CD4-positive, alpha-beta T cell treated with Interleukin-15 for 1 hour (primary cell): ENCODE results near the gene DNM2.
"Not testable (repeated sequence)": the region's sequence is repeated elsewhere in the genome, so short reads cannot be mapped to it uniquely, and the experiment has no call there.

ENCODE experiments used
- DNase-seq: peaks from one replicate; pipeline ENCODE4 v3.0.0-alpha.2; 2020

Gene DNM2

DNA sequence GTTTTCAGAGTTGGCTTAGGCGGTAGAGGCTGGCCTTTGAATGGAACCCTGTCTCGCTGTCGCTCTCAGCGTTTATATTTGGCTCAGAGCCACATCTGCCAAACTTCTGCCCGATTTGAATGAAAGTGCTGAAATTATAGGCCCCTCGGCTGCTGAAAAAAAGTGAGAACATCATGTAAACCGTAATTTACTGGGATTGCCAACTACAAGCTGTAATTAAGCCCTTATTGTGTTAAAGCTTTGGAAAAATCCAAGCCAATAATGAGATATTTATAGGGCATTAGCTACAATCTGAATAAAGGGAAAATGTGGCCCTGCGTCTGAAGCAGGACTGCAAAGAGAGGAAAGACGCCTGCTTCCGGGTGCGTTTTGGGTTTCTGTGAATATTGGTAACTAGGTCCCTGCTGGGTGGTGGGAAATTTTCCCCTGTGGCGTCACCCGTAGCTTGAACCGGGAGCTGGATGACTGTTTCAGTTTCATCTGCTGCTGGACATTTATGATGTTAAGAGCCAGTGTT, 9.9 kb downstream of the DNM2 start:
- no peak for DNase-seq

DNA sequence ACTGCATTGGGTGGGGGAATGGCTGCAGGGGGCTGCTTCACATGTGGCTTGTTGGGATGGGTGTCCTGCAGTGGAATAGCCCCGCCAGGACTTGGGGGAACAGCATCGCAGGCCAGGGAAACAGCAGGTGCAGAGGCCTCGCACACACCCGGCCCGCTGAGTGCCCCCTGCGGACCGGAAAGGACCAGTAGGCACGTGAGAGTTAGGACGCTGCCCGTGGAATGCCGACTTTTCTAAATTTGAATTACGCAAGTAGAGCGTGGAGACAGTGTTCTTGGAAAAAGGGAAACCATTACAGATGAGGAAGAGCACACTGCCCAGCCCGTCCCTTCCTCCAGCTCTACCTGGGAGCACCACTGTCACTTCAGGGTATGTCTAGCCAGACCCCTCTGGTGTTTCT, 11.5 kb downstream of the DNM2 start:
- no peak for DNase-seq

DNA sequence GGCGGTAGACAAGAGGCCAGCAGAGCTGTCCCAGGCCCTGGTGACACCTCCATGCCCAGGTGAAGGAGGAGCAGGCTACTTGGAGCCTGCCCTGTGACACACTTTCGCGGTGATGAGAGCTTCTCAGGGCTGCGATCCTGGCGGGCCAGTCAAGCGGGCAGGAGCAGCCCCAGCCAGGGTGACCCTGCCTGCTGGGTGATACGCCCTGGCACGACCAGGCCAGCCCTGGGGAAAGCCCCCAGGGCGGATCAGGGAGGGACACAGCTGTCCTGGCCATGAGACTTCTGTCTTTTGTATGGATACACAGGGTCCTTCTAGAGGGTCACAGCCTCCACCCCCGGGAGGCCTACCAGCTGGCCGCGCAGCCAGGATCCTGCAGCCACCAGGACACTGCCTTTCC, 13.1 kb downstream of the DNM2 start:
- no peak for DNase-seq

DNA sequence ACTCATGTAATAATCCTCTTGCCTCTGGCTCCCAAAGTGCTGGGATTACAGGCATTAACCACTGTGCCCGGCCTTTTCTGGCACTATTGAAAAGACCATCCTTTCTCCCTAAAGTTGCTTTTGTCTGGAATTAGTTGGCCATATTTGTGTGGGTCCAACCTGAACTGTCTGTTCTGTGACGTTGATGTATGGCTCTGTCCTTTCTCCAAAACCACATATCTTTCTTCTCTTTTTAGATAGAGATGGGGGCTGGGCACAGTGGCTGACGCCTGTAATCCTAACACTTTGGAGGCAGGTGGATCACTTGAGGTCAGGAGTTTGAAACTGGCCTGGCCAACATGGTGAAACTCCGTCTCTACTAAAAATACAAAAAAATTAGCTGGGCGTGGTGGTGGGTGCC, 17.9 kb downstream of the DNM2 start:
- DNase-seq = no peak

DNA sequence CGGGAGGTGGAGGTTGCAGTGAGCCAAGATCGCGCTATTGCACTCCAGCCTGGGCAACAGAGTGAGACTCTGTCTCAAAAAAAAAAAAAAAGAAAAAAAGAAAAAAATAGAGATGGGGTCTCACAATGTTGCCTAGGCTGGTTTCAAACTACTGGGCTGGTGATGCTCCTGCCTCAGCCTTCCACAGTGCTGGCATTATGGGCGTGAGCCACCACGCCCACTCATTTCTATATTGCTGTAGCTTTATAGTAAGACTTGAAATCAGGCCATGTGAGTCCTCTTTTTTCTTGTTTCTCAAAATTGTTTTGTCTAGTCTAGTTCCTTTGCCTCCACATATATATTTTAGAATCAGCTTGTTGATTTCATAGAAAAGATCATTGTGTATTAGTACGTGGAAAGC, 18.3 kb downstream of the DNM2 start:
- DNase-seq = no peak

DNA sequence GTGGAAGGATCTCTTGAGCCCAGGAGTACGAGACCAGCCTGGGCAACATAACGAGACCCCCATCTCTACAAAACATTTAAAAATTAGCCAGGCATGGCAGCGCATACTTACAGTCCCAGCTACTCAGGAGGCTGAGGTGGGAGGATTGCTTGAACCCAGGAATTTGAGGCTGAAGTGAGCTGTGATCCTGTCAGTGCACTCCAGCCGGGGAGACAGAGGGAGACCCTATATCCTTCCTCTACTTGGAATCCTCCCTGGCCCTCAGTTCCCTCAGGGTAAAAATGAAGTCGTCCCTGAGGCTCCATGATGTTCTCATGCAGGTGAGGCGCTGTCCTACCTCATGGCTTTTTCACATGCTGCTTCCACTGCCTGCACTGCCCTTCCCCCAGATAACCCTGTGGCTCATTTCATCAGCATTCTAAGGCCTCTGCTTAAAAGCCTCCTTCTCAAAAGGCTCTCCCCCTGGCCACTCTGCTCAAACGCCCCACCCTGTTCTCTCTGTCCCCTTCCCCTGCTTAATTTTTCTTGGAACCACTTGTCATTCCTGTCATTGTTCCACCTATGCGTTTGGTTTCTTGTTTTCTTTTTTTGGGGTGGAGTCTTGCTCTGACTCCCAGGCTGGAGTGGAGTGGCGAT, 19.2 kb downstream of the DNM2 start:
- DNase-seq = no peak

DNA sequence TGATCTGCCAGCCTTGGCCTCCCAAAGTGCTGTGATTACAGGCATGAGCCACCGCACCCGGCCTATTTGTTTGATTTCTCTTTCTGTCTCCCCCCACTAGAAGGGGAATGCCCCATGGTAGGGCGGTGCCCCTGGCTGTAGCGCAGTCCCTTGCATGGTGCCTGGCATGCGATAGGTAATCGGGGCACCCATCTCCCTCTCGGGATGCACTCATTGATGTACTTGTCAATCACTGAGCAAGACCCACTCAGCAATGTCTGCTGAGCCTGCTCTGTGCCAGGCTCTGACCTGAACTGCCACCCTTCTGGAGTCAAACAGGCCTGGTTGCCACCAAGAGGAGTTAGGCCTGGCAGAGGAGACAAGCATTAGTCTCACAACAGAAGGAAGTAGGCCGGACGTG, 19.8 kb downstream of the DNM2 start:
- no peak for DNase-seq

DNA sequence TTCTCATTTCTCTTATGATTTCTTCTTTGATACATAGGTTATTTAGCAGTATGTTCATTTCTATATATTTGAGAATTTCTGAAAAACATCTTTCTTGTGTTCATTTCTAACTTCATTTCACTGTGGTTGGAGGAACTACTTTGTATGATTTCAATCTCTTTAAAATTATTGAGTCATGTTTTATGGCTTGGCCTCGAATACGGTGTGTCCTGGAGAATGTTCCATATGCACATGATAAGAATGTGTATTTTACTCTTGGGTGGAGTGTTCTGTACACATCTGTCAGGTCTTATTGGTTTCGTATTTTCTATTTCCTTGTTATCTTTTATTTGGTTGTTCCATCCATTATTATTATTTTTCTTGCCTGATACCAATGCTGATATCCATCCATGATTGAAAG, 22.9 kb downstream of the DNM2 start:
- no peak for DNase-seq

DNA sequence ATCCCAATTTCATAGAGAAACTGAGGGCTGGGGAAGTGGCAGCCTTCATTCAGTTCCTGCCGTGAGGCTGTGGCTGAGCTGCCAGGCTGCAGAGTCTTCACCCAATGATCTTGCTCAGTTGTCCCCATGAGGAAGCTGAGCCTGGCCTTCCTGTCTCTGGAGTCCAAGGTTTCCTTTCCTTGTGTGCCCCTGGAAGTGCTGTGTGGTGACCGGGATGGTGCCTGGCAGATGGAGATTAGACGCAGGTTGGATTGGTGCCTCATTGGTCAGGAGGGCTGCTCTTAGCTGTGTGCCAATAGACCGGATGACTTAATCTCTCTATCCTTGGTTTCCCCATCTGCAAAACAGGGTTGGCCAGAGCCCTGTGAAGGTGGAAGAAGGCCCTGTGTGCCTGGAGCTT, 24.6 kb downstream of the DNM2 start:
- no peak for DNase-seq

DNA sequence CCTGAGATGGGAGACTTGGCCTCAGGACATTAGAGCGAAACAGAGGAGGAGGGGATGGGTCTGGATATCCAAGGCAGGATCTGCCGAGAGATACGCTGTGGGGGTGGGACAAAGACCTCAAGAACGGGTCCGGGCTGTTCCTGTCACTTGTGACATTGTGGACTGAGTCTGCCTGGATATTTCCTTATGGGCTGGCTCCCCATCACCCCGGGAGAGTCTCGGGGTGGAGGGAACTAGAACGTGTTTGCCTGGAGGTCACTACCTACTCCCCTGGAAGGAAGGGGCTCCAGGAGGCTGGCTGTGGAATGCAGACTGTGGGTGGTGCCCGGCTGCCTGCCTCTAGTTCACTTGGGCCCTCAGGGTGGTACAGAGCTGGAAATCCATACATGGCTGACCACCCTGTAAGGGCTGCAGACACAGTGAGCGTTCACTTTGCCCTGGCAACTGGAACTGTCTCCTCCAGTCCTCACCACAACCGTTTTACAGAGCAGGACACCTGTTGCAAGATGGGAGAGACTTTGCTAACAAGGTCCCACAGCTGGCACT, 26.4 kb downstream of the DNM2 start:
- no peak for DNase-seq

DNA sequence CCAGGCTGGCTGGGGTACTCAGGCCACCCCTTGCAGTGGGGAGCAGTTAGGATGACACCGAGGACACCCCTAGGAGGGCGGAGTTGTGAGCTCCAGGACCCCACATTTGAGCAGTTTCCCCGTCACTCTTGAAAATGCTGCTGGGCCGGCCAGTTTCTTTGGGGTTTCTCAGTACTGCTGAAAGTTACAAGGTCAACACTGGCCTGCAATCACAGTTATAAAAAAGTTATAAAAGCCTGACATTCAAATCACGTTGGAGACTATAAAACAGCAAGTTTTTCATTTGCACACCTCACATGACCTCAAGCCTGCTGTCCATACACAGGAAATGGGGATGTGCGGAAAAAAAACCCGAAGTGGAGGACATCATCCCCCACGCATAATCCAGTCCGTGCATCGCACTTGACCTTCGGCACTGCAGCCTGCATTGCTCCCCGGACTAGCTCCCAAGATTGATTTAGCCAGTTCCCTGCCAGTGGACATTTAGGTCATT, 27.0 kb downstream of the DNM2 start:
- DNase-seq = no peak

DNA sequence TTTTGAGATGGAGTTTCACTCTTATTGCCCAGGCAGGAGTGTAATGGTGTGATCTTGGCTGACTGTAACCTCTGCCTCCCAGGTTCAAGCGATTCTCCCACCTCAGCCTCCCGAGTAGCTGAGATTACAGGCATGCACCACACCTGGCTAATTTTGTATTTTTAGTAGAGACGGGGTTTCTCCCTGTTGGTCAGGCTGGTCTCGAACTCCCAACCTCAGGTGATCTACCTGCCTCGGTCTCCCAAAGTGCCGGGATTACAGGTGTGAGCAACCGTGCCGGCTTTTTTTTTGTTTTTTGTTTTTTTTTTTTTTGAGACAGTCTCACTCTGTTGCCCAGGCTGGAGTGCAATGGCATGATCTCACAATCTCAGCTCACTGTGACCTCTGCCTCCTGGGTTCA, 28.6 kb downstream of the DNM2 start:
- not testable (repeated sequence) for DNase-seq

DNA sequence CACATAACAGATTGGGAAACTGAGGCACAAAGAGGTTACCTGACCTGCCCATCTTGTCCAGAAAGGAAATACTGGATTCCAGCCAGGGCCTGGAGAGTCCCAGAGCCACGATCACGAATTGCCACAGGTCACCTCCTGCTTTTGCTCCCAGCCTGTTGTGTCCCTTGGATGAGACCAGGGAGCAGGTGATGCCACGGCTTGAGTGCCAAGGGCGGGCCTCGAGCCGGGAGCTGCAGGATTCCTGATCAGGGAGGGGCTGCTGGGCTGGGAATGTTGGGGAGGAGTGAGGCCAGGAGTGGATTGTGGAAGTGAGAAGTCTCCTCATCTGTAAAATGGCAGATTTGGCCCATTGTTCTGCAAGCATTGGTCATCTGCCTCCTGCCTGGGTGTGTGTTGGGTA, 29.4 kb downstream of the DNM2 start:
- DNase-seq = no peak

DNA sequence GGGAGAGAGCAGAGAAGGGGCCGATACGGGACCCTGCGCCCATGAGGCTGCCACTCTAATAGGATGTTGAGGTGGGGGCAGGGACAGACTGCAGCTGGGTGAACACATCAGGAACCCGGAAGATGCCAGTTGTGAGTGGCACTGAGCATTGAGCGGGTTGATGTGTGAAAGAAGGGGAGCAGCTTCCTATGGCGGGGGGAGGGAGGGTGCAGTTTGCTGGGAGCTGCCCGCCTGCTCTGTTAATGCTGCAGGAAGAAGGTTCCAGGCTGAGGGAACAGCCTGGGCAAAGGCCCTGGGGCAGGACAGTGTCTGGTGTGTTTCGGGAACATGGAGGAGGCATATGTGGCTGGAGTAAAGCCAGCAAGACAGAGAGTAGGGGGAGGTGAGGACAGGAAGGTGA, 29.8 kb downstream of the DNM2 start:
- no peak for DNase-seq

DNA sequence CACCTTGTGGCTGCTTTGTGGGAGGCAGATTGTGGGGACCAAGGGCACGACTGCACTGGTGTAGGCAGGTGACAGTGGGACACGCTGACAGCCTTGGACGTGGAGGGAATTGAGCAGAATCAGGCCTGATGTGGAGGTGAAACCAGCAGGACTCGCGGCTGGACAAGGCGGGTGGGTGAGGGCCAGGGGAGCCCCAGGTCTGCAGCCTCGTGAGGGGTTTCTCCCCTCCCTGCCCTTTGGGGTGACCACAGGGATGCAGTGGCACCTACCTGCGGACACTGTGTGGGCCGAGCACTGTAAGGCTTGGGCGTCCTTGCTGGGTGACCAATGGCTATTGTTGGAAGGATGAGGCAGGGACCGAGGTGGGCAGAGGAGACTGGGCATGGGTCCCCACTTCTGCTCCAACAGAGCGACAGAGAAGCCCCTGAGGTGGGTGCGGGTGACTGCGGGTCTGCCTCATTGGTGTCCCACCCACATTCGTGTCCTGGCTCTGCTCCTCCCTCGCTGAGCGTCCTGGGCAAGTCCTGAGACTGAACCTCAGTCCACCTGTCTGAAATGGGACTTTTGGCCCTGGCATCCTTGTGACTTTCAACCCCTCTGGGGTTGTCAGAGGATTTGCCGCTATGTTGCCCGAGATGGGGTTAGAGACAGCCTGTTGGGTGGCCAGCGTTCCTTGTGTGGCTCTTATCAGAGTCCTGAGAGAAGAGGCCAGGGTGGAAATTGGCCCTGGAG, 30.5 kb downstream of the DNM2 start:
- no peak for DNase-seq

DNA sequence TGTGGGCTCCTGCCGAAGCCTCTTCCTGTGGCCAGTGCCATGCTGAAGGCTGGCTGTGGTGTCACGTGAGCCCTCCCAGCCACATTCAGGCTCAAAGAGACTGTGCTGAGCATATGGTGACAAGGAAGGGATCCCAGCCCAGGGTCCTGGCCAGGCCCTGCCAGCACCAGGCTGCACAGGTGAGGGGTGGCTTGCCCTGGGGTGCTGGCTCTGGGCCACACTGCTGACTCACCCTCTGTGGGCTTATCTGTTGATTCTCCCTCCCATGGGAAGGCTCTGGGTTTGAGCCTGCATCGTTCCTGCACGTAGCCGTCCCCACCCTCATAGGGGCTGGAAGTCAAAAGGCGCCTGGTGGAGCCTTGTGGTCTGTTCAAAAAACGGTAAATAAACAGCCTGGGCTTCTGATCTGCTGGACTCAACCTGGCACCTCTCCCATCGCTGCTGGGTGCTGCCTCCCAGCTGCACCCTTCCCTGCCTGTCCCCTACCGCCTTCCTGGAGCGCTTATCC, 31.1 kb downstream of the DNM2 start:
- no peak for DNase-seq

DNA sequence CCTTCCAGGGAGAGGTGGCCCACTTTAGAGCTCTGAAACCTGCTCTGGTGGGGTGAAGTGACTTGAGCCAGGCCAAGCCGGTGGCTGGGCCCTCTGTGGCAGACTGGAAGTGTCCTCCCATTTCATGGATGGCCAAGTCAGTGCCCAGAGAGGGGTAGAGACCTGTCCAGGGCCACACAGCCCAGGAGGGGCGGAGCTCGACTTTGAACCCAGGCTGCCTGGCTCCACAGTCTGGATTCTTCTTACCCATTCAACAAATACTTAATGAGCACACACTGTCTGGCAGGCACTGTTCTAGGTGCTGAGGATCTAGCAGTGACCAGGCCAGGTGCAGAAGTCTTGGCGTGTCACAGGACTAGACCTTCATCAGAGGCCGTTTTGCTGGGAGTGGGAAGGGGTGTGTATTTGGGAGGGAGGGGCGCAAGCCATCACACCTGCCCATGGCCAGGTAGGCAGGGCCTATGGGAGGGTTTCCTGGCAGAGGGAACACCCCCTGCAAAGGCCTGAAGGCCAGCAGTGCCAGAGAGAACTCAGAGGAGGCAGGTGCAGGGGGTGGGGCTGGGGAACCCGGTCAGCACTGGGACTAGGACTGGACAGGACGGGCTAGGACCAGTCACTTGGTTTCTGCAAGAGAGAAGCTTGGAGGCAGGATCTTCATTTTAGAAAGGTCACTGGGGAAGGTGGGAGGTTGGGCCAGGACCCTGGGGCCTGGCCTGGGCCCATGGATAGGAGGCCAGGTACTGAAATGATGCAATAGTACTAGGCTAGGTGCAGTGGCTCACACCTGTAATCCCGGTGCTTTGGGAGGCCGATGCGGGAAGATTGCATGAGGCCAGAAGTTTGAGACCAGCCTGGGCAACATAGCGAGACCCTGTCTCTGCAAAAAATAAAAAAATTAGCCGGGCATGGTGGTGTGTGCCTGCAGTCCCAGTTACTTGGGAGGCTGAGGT, 31.8 kb downstream of the DNM2 start:
- DNase-seq = no peak

DNA sequence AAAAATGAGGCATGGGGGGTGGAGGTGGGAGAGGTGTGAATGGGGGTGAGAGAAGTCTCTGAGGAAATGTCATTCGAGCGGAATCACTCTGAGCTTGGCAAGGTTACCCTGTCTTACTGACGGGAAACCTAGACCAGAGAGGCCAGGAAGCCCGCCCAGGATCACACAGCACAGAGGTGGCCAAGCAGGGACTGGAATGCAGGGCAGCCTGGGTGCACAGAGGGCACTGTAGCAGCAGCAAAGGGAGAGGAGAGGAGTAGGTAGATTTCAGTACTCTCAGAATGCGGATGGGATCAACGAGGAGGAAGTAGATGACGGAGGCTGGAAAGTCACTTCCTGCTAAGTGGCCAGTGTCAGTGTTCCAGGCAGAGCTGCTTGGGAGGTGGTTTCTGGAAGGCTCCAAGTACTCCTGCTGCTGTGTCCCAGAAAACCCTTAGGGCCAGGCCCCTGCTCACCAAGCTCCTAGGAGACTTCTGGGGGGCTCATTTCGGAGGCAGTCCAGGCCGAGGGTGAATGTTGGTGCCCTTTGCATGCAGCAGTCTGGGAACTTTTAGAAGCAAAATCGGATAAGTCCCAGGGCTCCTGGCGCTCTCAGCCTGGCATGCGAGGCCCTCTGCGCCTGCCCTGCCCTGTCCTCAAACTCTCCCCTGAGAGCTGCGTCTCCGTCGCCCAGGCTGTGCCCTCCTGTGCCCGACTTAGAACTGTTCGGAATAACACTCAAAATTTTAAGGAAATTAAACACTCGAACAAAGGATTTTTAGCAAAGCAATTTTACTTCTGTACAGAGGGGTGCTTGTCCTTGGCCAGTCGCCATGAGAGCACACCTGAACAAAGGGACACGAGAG, 33.5 kb downstream of the DNM2 start:
- DNase-seq = no peak

DNA sequence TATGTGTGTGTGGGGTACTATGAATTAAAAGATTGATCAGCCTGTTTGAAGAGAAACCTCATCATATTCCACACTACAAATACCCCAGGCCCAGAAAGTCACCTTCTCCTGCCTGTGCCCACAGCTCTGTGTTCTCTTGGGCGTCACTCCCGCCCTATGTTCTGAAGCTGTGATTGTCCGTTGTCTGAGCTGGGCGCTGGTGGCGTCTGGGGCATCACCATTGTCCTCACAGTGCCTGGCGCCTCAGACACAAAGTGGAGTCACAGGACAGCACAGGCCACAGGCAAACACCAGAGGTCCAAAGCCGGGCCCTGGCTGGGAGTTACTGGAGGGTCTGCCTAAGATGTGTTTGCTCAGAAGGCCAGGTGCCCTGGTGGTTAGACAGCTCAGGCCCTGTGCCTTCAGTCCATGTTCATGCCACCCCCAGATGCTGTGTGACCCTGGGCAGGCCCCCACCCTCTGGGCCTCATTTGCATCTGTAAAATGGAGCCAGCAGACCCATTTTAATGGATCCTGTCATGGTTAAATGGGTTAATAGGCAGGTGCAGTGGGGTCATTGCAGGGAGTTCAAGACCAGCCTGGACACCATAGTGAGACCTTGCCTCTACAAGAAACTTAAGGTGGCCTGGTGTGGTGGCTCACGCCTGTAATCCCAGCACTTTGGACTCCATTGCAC, 34.5 kb downstream of the DNM2 start:
- DNase-seq = no peak

DNA sequence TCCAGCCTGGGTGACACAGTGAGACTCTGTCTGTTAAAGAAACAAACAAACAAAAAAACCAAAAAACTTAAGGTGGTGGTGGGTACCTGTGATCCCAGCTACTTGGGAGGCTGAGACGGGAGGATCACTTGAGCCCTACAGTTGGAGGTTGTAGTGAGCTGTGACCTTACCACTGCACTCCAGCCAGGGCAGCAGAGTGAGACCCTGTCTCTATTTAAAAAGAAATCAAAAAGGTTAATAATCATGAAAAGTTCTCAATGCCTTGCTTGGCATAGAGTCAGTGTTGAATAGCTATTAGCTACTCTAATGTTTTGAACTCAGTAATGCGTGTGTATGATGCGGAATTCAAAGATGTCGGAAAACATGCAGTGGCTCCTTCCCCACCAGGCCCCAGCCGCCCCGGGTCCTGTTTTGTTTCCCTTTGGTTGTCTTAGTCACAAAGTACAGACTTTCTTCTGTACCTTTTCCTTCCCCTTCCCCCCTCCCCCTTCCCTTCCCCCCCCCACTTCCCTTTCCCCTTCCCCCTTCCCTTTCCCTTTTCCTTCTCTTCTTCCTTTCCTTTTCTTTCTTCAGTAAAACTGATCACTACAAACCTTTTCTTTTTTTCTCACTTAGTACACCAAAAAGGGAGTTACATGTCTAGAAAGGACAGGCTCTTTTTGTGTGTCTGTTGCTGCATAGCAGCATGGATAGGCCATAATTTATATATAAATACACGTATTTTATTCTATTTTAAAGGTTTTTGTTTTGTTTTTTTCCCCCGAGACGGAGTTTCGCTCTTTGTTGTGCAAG, 35.2 kb downstream of the DNM2 start:
- no peak for DNase-seq
